GM23338 (cell line): ENCODE measurements around the gene SDHA. TPM values are rescaled to one million over a fixed set of nuclear protein-coding genes. Genes with fewer than 3 reads are reported as not detected.
"Not testable (repeated sequence)": the region's sequence is repeated elsewhere in the genome, so short reads cannot be mapped to it uniquely, and the experiment has no call there.

Experiments
- ATAC-seq: fragments of 200-7000 bp; cut with Tn5 transposase; 3 replicates; pipeline ENCODE4 v1.9.1; 2020
- DNase-seq: peaks from one replicate; pipeline ENCODE4 v3.0.0-alpha.2; 2015; ENCODE audit warnings: low spot score
- H2AFZ ChIP-seq: fragments of 200-600 bp; sonication (generic); 2 replicates; pipeline ENCODE4 v1.8.0; 2016; ENCODE audit warnings: antibody characterized with exemption, mild to moderate bottlenecking, moderate library complexity
- H3F3A ChIP-seq: fragments of 200-600 bp; sonication (generic); replicated peaks from 2 replicates; pipeline ENCODE4 v1.8.0; 2017; ENCODE audit warnings: antibody characterized with exemption, mixed run types, low read depth
- H3K27ac ChIP-seq: fragments of 200-600 bp; sonication (generic); 2 replicates; pipeline ENCODE4 v1.6.1; 2016; ENCODE audit warnings: low read depth
- H3K27me3 ChIP-seq: fragments of 200-600 bp; sonication (generic); 2 replicates; pipeline ENCODE4 v1.8.0; 2016; ENCODE audit warnings: mild to moderate bottlenecking, mixed run types, moderate library complexity; ENCODE audit not compliant: insufficient read depth
- H3K36me3 ChIP-seq: fragments of 200-600 bp; sonication (generic); 2 replicates; pipeline ENCODE4 v1.8.0; 2016; ENCODE audit warnings: mild to moderate bottlenecking; ENCODE audit not compliant: insufficient read depth
- H3K4me1 ChIP-seq: fragments of 200-600 bp; sonication (generic); 2 replicates; pipeline ENCODE4 v1.8.0; 2016; ENCODE audit warnings: mild to moderate bottlenecking, moderate library complexity; ENCODE audit not compliant: insufficient read depth
- H3K4me2 ChIP-seq: fragments of 200-600 bp; sonication (generic); 2 replicates; pipeline ENCODE4 v1.7.1; 2017; ENCODE audit warnings: mixed run types
- H3K4me3 ChIP-seq: fragments of 200-600 bp; sonication (generic); 2 replicates; pipeline ENCODE4 v1.6.1; 2016; ENCODE audit warnings: mixed run types
- H3K79me2 ChIP-seq: fragments of 200-600 bp; sonication (generic); replicated peaks from 2 replicates; pipeline ENCODE4 v1.8.0; 2017; ENCODE audit warnings: mild to moderate bottlenecking; ENCODE audit not compliant: insufficient read depth
- H3K9me2 ChIP-seq: fragments of 200-600 bp; sonication (generic); 2 replicates; pipeline ENCODE4 v1.8.0; 2017; ENCODE audit not compliant: insufficient read depth
- H4K20me1 ChIP-seq: fragments of 200-600 bp; sonication (generic); replicated peaks from 2 replicates; pipeline ENCODE4 v1.8.0; 2017; ENCODE audit warnings: mild to moderate bottlenecking; ENCODE audit not compliant: insufficient read depth
- H3K27ac Mint-ChIP-seq: 2 replicates; pipeline ENCODE4 v1.8.0; 2020; ENCODE audit warnings: inconsistent platforms, mild to moderate bottlenecking, moderate library complexity, mixed read lengths
- H3K27me3 Mint-ChIP-seq: 3 replicates; pipeline ENCODE4 v1.8.0; 2022; ENCODE audit warnings: low read depth, mild to moderate bottlenecking, moderate library complexity, mixed read lengths, inconsistent platforms; ENCODE audit not compliant: insufficient read depth, poor library complexity
- H3K36me3 Mint-ChIP-seq: 3 replicates; pipeline ENCODE4 v1.8.0; 2021; ENCODE audit warnings: low read depth, mild to moderate bottlenecking, inconsistent platforms, moderate library complexity, mixed read lengths
- H3K4me1 Mint-ChIP-seq: 3 replicates; pipeline ENCODE4 v1.8.0; 2020; ENCODE audit warnings: mild to moderate bottlenecking, inconsistent platforms, mixed read lengths
- H3K4me3 Mint-ChIP-seq: 3 replicates; pipeline ENCODE4 v1.8.0; 2021; ENCODE audit warnings: moderate library complexity, mild to moderate bottlenecking, inconsistent platforms, mixed read lengths
- H3K9me3 Mint-ChIP-seq: 3 replicates; pipeline ENCODE4 v1.8.0; 2020; ENCODE audit warnings: moderate library complexity, mild to moderate bottlenecking, inconsistent platforms, mixed read lengths
- CREB1 ChIP-seq: fragments of 250-450 bp; sonication (Bioruptor Pico); IDR thresholded peaks from 2 replicates; pipeline ENCODE4 v1.5.0; 2020; ENCODE audit warnings: low read depth, mild to moderate bottlenecking, moderate library complexity
- EZH2 ChIP-seq: fragments of 200-600 bp; sonication (generic); IDR thresholded peaks from one replicate; pipeline ENCODE4 v1.8.0; 2017; ENCODE audit warnings: antibody characterized with exemption, mild to moderate bottlenecking, low read depth; ENCODE audit not compliant: unreplicated experiment
- EZH2phosphoT487 ChIP-seq: fragments of 200-600 bp; sonication (generic); IDR thresholded peaks from one replicate; pipeline ENCODE4 v1.8.1; 2018; ENCODE audit warnings: antibody characterized with exemption; ENCODE audit not compliant: unreplicated experiment
- NANOG ChIP-seq: IDR thresholded peaks from 2 replicates; pipeline ENCODE4 v1.6.1; 2016; ENCODE audit warnings: antibody characterized with exemption, borderline replicate concordance
- STAT1 ChIP-seq: IDR thresholded peaks from one replicate; pipeline ENCODE4 v1.6.1; 2016; ENCODE audit warnings: antibody characterized with exemption; ENCODE audit not compliant: unreplicated experiment
- ZNF114 ChIP-seq: fragments of 250-450 bp; sonication (Bioruptor Pico); IDR thresholded peaks from 2 replicates; pipeline ENCODE4 v1.5.0; 2020; ENCODE audit warnings: mild to moderate bottlenecking, moderate library complexity
- ZNF331 ChIP-seq: fragments of 250-450 bp; sonication (Bioruptor Pico); IDR thresholded peaks from 2 replicates; pipeline ENCODE4 v1.5.0; 2020; ENCODE audit warnings: low read depth, mild to moderate bottlenecking, moderate library complexity
- polyA plus RNA-seq: library from polyadenylated mRNA; unstranded; fragments of >200 nt; fragmentation: Nextera tagmentation; extraction: Ambion mirVana; gene quantifications from 2 replicates; pipeline ENCODE4 v1.2.1, GENCODE V29; 2016
- total RNA-seq: library from RNA; depleted of rRNA; stranded (reverse); fragments of >200 nt; shearing (Covaris generic); gene quantifications from 2 replicates; pipeline ENCODE4 v1.2.3, GENCODE V29; 2014
- TF ChIP-seq, protein P1 (sequence below): IDR thresholded peaks from 2 replicates; pipeline ENCODE4 v1.6.1; 2016; ENCODE audit warnings: antibody characterized with exemption
- TF ChIP-seq, protein P2 (sequence below), 2 experiments: fragments of 200-600 bp in 1 of 2; sonication (generic) in 1 of 2; conservative IDR thresholded peaks; 2 replicates each; pipeline versions ENCODE4 v1.5.1 to v1.6.1; 2016 to 2017; ENCODE audit warnings: antibody characterized with exemption in 2 of 2, low read depth in 2 of 2, mild to moderate bottlenecking in 2 of 2, moderate library complexity in 1 of 2
- TF ChIP-seq, protein P3 (sequence below): IDR thresholded peaks from one replicate; pipeline ENCODE4 v1.6.1; 2018; ENCODE audit warnings: antibody characterized with exemption; ENCODE audit not compliant: unreplicated experiment

SDHA gene
- total and polyA plus RNA-seq, 2 experiments from 2014 or later, result 62.2 to 70.6 TPM

DNA sequence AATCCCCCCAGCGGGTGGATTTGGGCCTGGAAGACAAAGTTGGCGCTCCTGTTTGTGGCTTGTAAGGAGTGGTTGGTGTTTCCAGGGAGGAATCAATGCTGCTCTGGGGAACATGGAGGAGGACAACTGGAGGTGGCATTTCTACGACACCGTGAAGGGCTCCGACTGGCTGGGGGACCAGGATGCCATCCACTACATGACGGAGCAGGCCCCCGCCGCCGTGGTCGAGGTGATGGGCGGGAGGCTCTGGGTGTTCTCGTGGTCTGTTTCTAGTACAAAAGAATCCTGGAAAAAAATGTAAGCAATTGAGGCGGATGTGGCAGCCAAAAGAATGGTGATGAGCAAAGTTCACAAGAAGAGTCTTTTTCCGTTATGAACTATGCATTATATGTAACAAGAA, 7.2 kb downstream of the SDHA start (continued):
- TF ChIP-seq STAT1, result no peak
- TF ChIP-seq EZH2phosphoT487, result no peak
- TF ChIP-seq, protein P1, sequence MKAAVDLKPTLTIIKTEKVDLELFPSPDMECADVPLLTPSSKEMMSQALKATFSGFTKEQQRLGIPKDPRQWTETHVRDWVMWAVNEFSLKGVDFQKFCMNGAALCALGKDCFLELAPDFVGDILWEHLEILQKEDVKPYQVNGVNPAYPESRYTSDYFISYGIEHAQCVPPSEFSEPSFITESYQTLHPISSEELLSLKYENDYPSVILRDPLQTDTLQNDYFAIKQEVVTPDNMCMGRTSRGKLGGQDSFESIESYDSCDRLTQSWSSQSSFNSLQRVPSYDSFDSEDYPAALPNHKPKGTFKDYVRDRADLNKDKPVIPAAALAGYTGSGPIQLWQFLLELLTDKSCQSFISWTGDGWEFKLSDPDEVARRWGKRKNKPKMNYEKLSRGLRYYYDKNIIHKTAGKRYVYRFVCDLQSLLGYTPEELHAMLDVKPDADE, result no peak
- TF ChIP-seq ZNF331, result no peak

DNA sequence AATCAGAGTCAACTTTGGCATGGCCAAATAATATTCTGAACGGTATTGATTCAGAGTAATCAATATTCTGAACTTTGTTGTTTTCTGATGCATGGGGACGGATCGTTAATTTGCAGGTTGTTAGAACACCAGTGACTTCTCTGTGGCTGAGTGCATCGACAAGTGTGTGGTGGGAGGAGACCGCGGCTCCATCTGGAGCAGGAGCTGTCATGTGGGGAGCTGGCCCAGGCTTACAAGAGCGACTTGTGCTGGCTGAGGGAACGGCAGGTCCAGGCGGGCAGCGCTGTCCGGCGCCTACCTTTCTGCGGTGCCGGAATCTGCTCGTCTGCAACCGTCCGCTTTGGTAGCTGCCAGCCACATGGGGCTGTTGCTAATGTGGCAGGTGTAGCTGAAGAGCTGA, 9.3 kb downstream of the SDHA start:
- H2AFZ ChIP-seq, H3K4me1 ChIP-seq, H3K27ac Mint-ChIP-seq, H3K27ac ChIP-seq, H3F3A ChIP-seq, H3K27me3 Mint-ChIP-seq, H3K9me2 ChIP-seq, H4K20me1 ChIP-seq, H3K4me3 Mint-ChIP-seq, H3K4me2 ChIP-seq, DNase-seq, H3K4me1 Mint-ChIP-seq, H3K4me3 ChIP-seq, H3K9me3 Mint-ChIP-seq, ATAC-seq, H3K27me3 ChIP-seq: not testable (repeated sequence)
- peaks cover 70% of the 10 kb centered on the region for H3K36me3 Mint-ChIP-seq
- Histone ChIP-seq H3K36me3 (peaks cover 35% of the 10 kb centered on the region), H3K79me2 (peaks cover 17% of the 10 kb centered on the region)

DNA sequence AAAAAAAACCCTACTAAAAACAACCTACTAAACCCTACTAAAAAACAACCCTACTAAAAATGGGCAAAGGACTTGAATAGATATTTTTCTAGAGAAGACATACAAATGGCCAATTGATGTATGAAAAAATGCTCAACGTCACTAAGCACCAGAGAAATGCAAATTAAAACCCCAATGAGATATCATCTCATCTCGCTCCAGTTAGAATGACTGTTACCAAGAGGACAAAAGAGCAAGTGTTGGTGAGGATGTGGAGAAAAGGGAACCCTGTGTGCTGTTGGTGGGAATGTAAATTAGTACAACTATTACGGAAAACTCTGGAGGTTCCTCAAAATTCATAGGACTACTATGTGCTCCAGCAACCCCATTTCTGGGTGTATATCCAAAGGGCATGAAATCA, 10.8 kb downstream of the SDHA start:
- Mint-ChIP-seq H3K36me3 (peaks cover 78% of the 10 kb centered on the region), H3K27ac (no peak overlapping the region), H3K4me1 (peaks cover 3% of the 10 kb centered on the region; the same call in 1 of the 3 replicates), H3K27me3 (no peaks in the 10 kb centered on the region), H3K9me3 (no peaks in the 10 kb centered on the region), H3K4me3 (no peak overlapping the region)
- peaks cover 2% of the 10 kb centered on the region for H3K79me2 ChIP-seq
- peaks cover 2% of the 10 kb centered on the region; the same call in 1 of the 2 replicates for H3K4me1 ChIP-seq
- H3F3A ChIP-seq, result no peaks in the 10 kb centered on the region
- H3K27me3 ChIP-seq, result no peaks in the 10 kb centered on the region
- H3K4me3 ChIP-seq, result no peak overlapping the region
- no peaks in the 10 kb centered on the region; the same call in none of the 2 replicates for H4K20me1 ChIP-seq
- H2AFZ ChIP-seq, result no peak overlapping the region
- H3K36me3 ChIP-seq, result peaks cover 31% of the 10 kb centered on the region
- TF ChIP-seq ZNF331 (no peak), CREB1 (CRISPR knock-in tag) (no peak), EZH2 (no peak), NANOG (no peak), ZNF114 (CRISPR knock-in tag) (no peak), EZH2phosphoT487 (no peak), STAT1 (no peak)
- TF ChIP-seq, protein P2, sequence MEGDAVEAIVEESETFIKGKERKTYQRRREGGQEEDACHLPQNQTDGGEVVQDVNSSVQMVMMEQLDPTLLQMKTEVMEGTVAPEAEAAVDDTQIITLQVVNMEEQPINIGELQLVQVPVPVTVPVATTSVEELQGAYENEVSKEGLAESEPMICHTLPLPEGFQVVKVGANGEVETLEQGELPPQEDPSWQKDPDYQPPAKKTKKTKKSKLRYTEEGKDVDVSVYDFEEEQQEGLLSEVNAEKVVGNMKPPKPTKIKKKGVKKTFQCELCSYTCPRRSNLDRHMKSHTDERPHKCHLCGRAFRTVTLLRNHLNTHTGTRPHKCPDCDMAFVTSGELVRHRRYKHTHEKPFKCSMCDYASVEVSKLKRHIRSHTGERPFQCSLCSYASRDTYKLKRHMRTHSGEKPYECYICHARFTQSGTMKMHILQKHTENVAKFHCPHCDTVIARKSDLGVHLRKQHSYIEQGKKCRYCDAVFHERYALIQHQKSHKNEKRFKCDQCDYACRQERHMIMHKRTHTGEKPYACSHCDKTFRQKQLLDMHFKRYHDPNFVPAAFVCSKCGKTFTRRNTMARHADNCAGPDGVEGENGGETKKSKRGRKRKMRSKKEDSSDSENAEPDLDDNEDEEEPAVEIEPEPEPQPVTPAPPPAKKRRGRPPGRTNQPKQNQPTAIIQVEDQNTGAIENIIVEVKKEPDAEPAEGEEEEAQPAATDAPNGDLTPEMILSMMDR (conservative IDR thresholded peaks at IDR 0.05; ENCODE audit: low read depth in 2 of 2), result no peak
- TF ChIP-seq, protein P3, sequence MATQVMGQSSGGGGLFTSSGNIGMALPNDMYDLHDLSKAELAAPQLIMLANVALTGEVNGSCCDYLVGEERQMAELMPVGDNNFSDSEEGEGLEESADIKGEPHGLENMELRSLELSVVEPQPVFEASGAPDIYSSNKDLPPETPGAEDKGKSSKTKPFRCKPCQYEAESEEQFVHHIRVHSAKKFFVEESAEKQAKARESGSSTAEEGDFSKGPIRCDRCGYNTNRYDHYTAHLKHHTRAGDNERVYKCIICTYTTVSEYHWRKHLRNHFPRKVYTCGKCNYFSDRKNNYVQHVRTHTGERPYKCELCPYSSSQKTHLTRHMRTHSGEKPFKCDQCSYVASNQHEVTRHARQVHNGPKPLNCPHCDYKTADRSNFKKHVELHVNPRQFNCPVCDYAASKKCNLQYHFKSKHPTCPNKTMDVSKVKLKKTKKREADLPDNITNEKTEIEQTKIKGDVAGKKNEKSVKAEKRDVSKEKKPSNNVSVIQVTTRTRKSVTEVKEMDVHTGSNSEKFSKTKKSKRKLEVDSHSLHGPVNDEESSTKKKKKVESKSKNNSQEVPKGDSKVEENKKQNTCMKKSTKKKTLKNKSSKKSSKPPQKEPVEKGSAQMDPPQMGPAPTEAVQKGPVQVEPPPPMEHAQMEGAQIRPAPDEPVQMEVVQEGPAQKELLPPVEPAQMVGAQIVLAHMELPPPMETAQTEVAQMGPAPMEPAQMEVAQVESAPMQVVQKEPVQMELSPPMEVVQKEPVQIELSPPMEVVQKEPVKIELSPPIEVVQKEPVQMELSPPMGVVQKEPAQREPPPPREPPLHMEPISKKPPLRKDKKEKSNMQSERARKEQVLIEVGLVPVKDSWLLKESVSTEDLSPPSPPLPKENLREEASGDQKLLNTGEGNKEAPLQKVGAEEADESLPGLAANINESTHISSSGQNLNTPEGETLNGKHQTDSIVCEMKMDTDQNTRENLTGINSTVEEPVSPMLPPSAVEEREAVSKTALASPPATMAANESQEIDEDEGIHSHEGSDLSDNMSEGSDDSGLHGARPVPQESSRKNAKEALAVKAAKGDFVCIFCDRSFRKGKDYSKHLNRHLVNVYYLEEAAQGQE, result no peak
- no peaks in the 10 kb centered on the region for H3K9me2 ChIP-seq
- DNase-seq (no peak), ATAC-seq (no peak)
- no peak overlapping the region for H3K27ac ChIP-seq
- H3K4me2 ChIP-seq, result no peak overlapping the region
